WTC11 (cell line): ENCODE results near the gene PTPRT. TPM values are rescaled to one million over a fixed set of nuclear protein-coding genes. Genes with fewer than 3 reads are reported as not detected.

Source experiments
- ATAC-seq: fragments of 200-7000 bp; cut with Tn5 transposase; 2 replicates; pipeline ENCODE4 v1.10.0; 2021; ENCODE audit warnings: mild to moderate bottlenecking, moderate library complexity
- CTCF ChIA-PET: fragments of 300-600 bp; sonication (Branson Sonifier 250); formaldehyde crosslinking; loops from one replicate; lab custom pipeline; 2021; ENCODE audit warnings: antibody characterized with exemption; lab: Charles Lee
- POLR2A ChIA-PET: fragments of 350-600 bp; sonication (Branson Sonifier 250); formaldehyde crosslinking; loops from one replicate; lab custom pipeline; 2021; ENCODE audit warnings: antibody characterized with exemption; lab: Charles Lee
- DNase-seq: peaks from one replicate; pipeline ENCODE4 v3.0.0; 2021; ENCODE audit warnings: low spot score
- H3K27ac Mint-ChIP-seq: 2 replicates; pipeline ENCODE4 v1.8.0; 2021; ENCODE audit warnings: mixed read lengths
- H3K27me3 Mint-ChIP-seq: 2 replicates; pipeline ENCODE4 v1.8.0; 2021; ENCODE audit warnings: low read depth, mild to moderate bottlenecking, moderate library complexity, mixed read lengths
- H3K36me3 Mint-ChIP-seq: 2 replicates; pipeline ENCODE4 v1.8.0; 2021; ENCODE audit warnings: mixed read lengths
- H3K4me1 Mint-ChIP-seq: 2 replicates; pipeline ENCODE4 v1.8.0; 2022; ENCODE audit warnings: mixed read lengths
- H3K4me3 Mint-ChIP-seq: 2 replicates; pipeline ENCODE4 v1.8.0; 2021; ENCODE audit warnings: mild to moderate bottlenecking, moderate library complexity, mixed read lengths
- H3K9me3 Mint-ChIP-seq: 2 replicates; pipeline ENCODE4 v1.8.0; 2021; ENCODE audit warnings: mixed read lengths
- CBFB ChIP-seq: sonication (generic); formaldehyde crosslinking; IDR thresholded peaks from 2 replicates; pipeline ENCODE4 v1.8.1; 2022; ENCODE audit warnings: mild to moderate bottlenecking, low read depth, missing genetic modification reagents
- E2F4 ChIP-seq: sonication (generic); formaldehyde crosslinking; IDR thresholded peaks from 2 replicates; pipeline ENCODE4 v1.8.1; 2022; ENCODE audit warnings: low read depth, mild to moderate bottlenecking, moderate library complexity, missing genetic modification reagents, borderline replicate concordance
- E2F5 ChIP-seq: sonication (generic); formaldehyde crosslinking; IDR thresholded peaks from 2 replicates; pipeline ENCODE4 v1.8.1; 2022; ENCODE audit warnings: mild to moderate bottlenecking, moderate library complexity, missing genetic modification reagents
- EMX1 ChIP-seq: fragments of 250-450 bp; sonication (Bioruptor Pico); IDR thresholded peaks from 2 replicates; pipeline ENCODE4 v1.8.0; 2021; ENCODE audit warnings: mild to moderate bottlenecking
- JUN ChIP-seq: sonication (generic); formaldehyde crosslinking; IDR thresholded peaks from 2 replicates; pipeline ENCODE4 v1.8.0; 2023; ENCODE audit warnings: mild to moderate bottlenecking, missing genetic modification reagents
- MLX ChIP-seq: sonication (generic); formaldehyde crosslinking; IDR thresholded peaks from 2 replicates; pipeline ENCODE4 v1.8.1; 2023; ENCODE audit warnings: mild to moderate bottlenecking, missing genetic modification reagents, moderate library complexity
- NFATC4 ChIP-seq: fragments of 250-450 bp; sonication (Bioruptor Pico); IDR thresholded peaks from 2 replicates; pipeline ENCODE4 v1.9.0; 2021; ENCODE audit warnings: mild to moderate bottlenecking
- NR2C2 ChIP-seq: sonication (generic); formaldehyde crosslinking; IDR thresholded peaks from 2 replicates; pipeline ENCODE4 v1.8.0; 2022; ENCODE audit warnings: mild to moderate bottlenecking, missing genetic modification reagents
- PREB ChIP-seq: sonication (generic); formaldehyde crosslinking; IDR thresholded peaks from 2 replicates; pipeline ENCODE4 v1.8.1; 2022; ENCODE audit warnings: mild to moderate bottlenecking, missing genetic modification reagents, moderate library complexity, borderline replicate concordance
- PRRX2 ChIP-seq: fragments of 250-450 bp; sonication (Bioruptor Pico); IDR thresholded peaks from 2 replicates; pipeline ENCODE4 v1.8.0; 2021; ENCODE audit warnings: mild to moderate bottlenecking
- SMAD3 ChIP-seq: sonication (generic); formaldehyde crosslinking; IDR thresholded peaks from 2 replicates; pipeline ENCODE4 v1.8.0; 2022; ENCODE audit warnings: missing genetic modification reagents, mild to moderate bottlenecking, borderline replicate concordance
- SMAD4 ChIP-seq: sonication (generic); formaldehyde crosslinking; IDR thresholded peaks from 2 replicates; pipeline ENCODE4 v1.8.0; 2022; ENCODE audit warnings: mild to moderate bottlenecking, missing genetic modification reagents
- SOX15 ChIP-seq: fragments of 250-450 bp; sonication (Bioruptor Pico); IDR thresholded peaks from 2 replicates; pipeline ENCODE4 v1.9.0; 2021; ENCODE audit warnings: mild to moderate bottlenecking
- TCF7 ChIP-seq: sonication (generic); formaldehyde crosslinking; IDR thresholded peaks from 2 replicates; pipeline ENCODE4 v1.8.0; 2022; ENCODE audit warnings: mild to moderate bottlenecking, low read depth, missing genetic modification reagents, moderate library complexity
- TEAD4 ChIP-seq: sonication (generic); formaldehyde crosslinking; IDR thresholded peaks from 2 replicates; pipeline ENCODE4 v1.8.0; 2022; ENCODE audit warnings: mild to moderate bottlenecking, missing genetic modification reagents
- ZMAT4 ChIP-seq: fragments of 250-450 bp; sonication (Bioruptor Pico); IDR thresholded peaks from 2 replicates; pipeline ENCODE4 v1.9.0; 2021; ENCODE audit warnings: mild to moderate bottlenecking
- ZNF232 ChIP-seq: sonication (generic); formaldehyde crosslinking; IDR thresholded peaks from 2 replicates; pipeline ENCODE4 v1.8.0; 2022; ENCODE audit warnings: mild to moderate bottlenecking, missing genetic modification reagents
- ZNF423 ChIP-seq: fragments of 250-450 bp; sonication (Bioruptor Pico); IDR thresholded peaks from 2 replicates; pipeline ENCODE4 v2.1.2; 2022; ENCODE audit warnings: mild to moderate bottlenecking, moderate library complexity
- ZNF512 ChIP-seq: sonication (generic); formaldehyde crosslinking; IDR thresholded peaks from 2 replicates; pipeline ENCODE4 v1.8.1; 2022; ENCODE audit warnings: missing genetic modification reagents, borderline replicate concordance
- ZNF671 ChIP-seq: fragments of 250-450 bp; sonication (Bioruptor Pico); IDR thresholded peaks from 2 replicates; pipeline ENCODE4 v1.8.0; 2021; ENCODE audit warnings: mild to moderate bottlenecking
- total RNA-seq: library from RNA; stranded (reverse); gene quantifications from 3 replicates; pipeline ENCODE4 v1.2.3, GENCODE V29; 2021
- TF ChIP-seq, protein P1 (sequence below): fragments of 250-450 bp; sonication (Bioruptor Pico); IDR thresholded peaks from 2 replicates; pipeline ENCODE4 v1.8.0; 2021; ENCODE audit warnings: mild to moderate bottlenecking
- TF ChIP-seq, protein P2 (sequence below): sonication (generic); formaldehyde crosslinking; IDR thresholded peaks from 2 replicates; pipeline ENCODE4 v1.8.1; 2023; ENCODE audit warnings: mild to moderate bottlenecking, missing genetic modification reagents
- TF ChIP-seq, protein P3 (sequence below): sonication (generic); formaldehyde crosslinking; IDR thresholded peaks from 2 replicates; pipeline ENCODE4 v1.8.0; 2022; ENCODE audit warnings: mild to moderate bottlenecking, missing genetic modification reagents

The PTPRT gene
- total RNA-seq, 1 experiment from 2014 or later = 1.1 TPM

GRCh38 chr20:43187476-43188233 lies 2.1 kb downstream of the PTPRT start (continued):
- TF ChIP-seq E2F5 (CRISPR knock-in tag) = no peak
- no peak for TF ChIP-seq TCF7 (CRISPR knock-in tag)
- no peak for TF ChIP-seq JUN
- TF ChIP-seq SOX15 (CRISPR knock-in tag) = no peak
- TF ChIP-seq PREB = no peak
- no peak for TF ChIP-seq NFATC4 (CRISPR knock-in tag)

DNA sequence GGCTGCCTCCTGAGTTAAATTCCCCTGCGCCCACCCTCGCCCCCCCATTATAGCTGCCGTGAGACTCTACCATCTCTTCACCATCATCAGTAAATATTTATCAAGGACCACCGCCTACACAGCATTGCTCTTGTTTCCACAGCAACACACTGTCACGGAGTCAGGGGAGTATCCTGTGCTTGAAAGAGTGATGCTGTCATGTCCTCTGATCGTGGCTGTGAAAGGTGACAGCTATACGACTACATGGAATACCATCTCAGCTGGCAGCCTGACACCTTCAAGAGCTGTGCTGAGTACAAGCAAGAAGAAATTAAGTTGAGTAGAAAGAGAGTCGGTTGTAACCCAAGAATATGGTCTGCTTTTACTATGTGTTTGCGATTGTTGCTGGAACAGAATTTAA lies 3.4 kb downstream of the PTPRT start:
- POLR2A ChIA-PET = no interaction called here
- Mint-ChIP-seq H3K4me3 (no peak overlapping the region), H3K36me3 (no peaks in the 10 kb centered on the region), H3K27me3 (peaks cover 33% of the 10 kb centered on the region), H3K4me1 (peaks cover 14% of the 10 kb centered on the region), H3K9me3 (no peaks in the 10 kb centered on the region), H3K27ac (no peak overlapping the region)
- DNase-seq (no peak), ATAC-seq (no peak)
- CTCF ChIA-PET = interaction anchor here (0.6 kb wide), 1 partner anchor 71 kb away, joined by 4 read pairs; no protein-coding TSS in a partner anchor
- no peak for TF ChIP-seq TEAD4 (CRISPR knock-in tag)
- no peak for TF ChIP-seq NR2C2 (CRISPR knock-in tag)
- TF ChIP-seq ZNF423 (CRISPR knock-in tag) = no peak
- TF ChIP-seq CBFB (CRISPR knock-in tag) = no peak
- TF ChIP-seq ZNF671 (CRISPR knock-in tag) = no peak
- TF ChIP-seq, protein P1, sequence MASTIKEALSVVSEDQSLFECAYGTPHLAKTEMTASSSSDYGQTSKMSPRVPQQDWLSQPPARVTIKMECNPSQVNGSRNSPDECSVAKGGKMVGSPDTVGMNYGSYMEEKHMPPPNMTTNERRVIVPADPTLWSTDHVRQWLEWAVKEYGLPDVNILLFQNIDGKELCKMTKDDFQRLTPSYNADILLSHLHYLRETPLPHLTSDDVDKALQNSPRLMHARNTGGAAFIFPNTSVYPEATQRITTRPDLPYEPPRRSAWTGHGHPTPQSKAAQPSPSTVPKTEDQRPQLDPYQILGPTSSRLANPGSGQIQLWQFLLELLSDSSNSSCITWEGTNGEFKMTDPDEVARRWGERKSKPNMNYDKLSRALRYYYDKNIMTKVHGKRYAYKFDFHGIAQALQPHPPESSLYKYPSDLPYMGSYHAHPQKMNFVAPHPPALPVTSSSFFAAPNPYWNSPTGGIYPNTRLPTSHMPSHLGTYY = no peak
- TF ChIP-seq EMX1 = no peak
- TF ChIP-seq E2F4 (CRISPR knock-in tag) = no peak
- TF ChIP-seq ZNF232 = no peak
- no peak for TF ChIP-seq MLX
- TF ChIP-seq ZMAT4 (CRISPR knock-in tag) = no peak
- no peak for TF ChIP-seq SMAD4 (CRISPR knock-in tag)
- TF ChIP-seq ZNF512 (CRISPR knock-in tag) = no peak
- no peak for TF ChIP-seq PRRX2 (CRISPR knock-in tag)
- no peak for TF ChIP-seq SMAD3 (CRISPR knock-in tag)
- TF ChIP-seq, protein P2, sequence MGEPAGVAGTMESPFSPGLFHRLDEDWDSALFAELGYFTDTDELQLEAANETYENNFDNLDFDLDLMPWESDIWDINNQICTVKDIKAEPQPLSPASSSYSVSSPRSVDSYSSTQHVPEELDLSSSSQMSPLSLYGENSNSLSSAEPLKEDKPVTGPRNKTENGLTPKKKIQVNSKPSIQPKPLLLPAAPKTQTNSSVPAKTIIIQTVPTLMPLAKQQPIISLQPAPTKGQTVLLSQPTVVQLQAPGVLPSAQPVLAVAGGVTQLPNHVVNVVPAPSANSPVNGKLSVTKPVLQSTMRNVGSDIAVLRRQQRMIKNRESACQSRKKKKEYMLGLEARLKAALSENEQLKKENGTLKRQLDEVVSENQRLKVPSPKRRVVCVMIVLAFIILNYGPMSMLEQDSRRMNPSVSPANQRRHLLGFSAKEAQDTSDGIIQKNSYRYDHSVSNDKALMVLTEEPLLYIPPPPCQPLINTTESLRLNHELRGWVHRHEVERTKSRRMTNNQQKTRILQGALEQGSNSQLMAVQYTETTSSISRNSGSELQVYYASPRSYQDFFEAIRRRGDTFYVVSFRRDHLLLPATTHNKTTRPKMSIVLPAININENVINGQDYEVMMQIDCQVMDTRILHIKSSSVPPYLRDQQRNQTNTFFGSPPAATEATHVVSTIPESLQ (CRISPR knock-in tag) = no peak
- TF ChIP-seq, protein P3, sequence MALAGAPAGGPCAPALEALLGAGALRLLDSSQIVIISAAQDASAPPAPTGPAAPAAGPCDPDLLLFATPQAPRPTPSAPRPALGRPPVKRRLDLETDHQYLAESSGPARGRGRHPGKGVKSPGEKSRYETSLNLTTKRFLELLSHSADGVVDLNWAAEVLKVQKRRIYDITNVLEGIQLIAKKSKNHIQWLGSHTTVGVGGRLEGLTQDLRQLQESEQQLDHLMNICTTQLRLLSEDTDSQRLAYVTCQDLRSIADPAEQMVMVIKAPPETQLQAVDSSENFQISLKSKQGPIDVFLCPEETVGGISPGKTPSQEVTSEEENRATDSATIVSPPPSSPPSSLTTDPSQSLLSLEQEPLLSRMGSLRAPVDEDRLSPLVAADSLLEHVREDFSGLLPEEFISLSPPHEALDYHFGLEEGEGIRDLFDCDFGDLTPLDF (CRISPR knock-in tag) = no peak
